Measurements from ENCODE around the gene TMEM52B.
A peak's percentile ranks its signal among the peaks of the same experiment; 100 is the strongest.

TMEM52B gene

GRCh38 chr12:10234562-10234961 lies 55.7 kb downstream of the TMEM52B start:
- H3K9me3 ChIP-seq (ENCODE audit: control insufficient read depth, insufficient read depth, low read depth, low read length) = no peaks in the 10 kb centered on the region
- H3K27ac ChIP-seq (ENCODE audit: extremely low read depth, low read depth, low read length) = no peak overlapping the region
- no peaks in the 10 kb centered on the region for H3K4me1 ChIP-seq (ENCODE audit: control insufficient read depth, insufficient read depth, low read length)
- H3K36me3 ChIP-seq (ENCODE audit: control insufficient read depth in 2 of 2, insufficient read depth in 1 of 2, low read length in 2 of 2) = no peaks in the 10 kb centered on the region
- H3K4me3 ChIP-seq (ENCODE audit: low read depth, low read length) = no peak overlapping the region
- POLR2A ChIA-PET = no interaction called here
- CTCF ChIA-PET = interaction anchor here (0.5 to 3.7 kb wide), 2 partner anchors 327 to 881 kb away, joined by 3 to 29 read pairs; no protein-coding TSS in a partner anchor
- no peak for TF ChIP-seq TRIM28 (IDR thresholded peaks at IDR 0.05; ENCODE audit: borderline replicate concordance, low read length)
- peak; percentile 67 for TF ChIP-seq SETDB1 (IDR thresholded peaks at IDR 0.05; ENCODE audit: insufficient read length, low read length)
- peak; percentile 97 for TF ChIP-seq ZNF585B (tag by site-specific recombination; IDR thresholded peaks at IDR 0.05)

- CTCF ChIA-PET = interaction anchor here (0.5 to 3.7 kb wide), 41 partner anchors 9 to 964 kb away, joined by 3 to 29 read pairs (median 4); partner anchors contain the start of gene CLEC9A
- POLR2A ChIA-PET = interaction anchor here (1.5 kb wide), 2 partner anchors 12 to 21 kb away, joined by 3 to 6 read pairs; no protein-coding TSS in a partner anchor
- no peaks in the 10 kb centered on the region for H3K4me1 ChIP-seq (ENCODE audit: control insufficient read depth, insufficient read depth, low read length)
- no peak for TF ChIP-seq ZNF404 (tag by site-specific recombination; IDR thresholded peaks at IDR 0.05)
- no peak for TF ChIP-seq ZNF558 (tag by site-specific recombination; IDR thresholded peaks at IDR 0.05)
- no peak for TF ChIP-seq ZNF514 (tag by site-specific recombination; IDR thresholded peaks at IDR 0.05)
- no peak for TF ChIP-seq ZNF362 (tag by site-specific recombination; IDR thresholded peaks at IDR 0.05)
- TF ChIP-seq ZNF501 (tag by site-specific recombination; IDR thresholded peaks at IDR 0.05) = no peak
- TF ChIP-seq CTCF (tag by site-specific recombination; IDR thresholded peaks at IDR 0.05) = peak; percentile 30; the same call in 1 of the 2 replicates
- TF ChIP-seq ZNF660 (tag by site-specific recombination; IDR thresholded peaks at IDR 0.05) = 0 out of 2 replicates have a peak, but pooled peaks have one; percentile 57
- TF ChIP-seq ZNF639 (tag by site-specific recombination; IDR thresholded peaks at IDR 0.05) = no peak
- no peak for TF ChIP-seq ZNF692 (tag by site-specific recombination; IDR thresholded peaks at IDR 0.05)
- TF ChIP-seq ZNF571 (tag by site-specific recombination; IDR thresholded peaks at IDR 0.05) = no peak
- TF ChIP-seq ZNF654 (tag by site-specific recombination; IDR thresholded peaks at IDR 0.05; ENCODE audit: low read depth) = peak; percentile 74
- TF ChIP-seq ZNF510 (tag by site-specific recombination; IDR thresholded peaks at IDR 0.05; ENCODE audit: insufficient replicate concordance) = peak; percentile 15
- no peak for TF ChIP-seq ZNF580 (tag by site-specific recombination; IDR thresholded peaks at IDR 0.05)
- TF ChIP-seq ZNF624 (tag by site-specific recombination; IDR thresholded peaks at IDR 0.05) = no peak
- no peak for TF ChIP-seq AEBP2 (tag by site-specific recombination; IDR thresholded peaks at IDR 0.05; ENCODE audit: borderline replicate concordance)
- no peaks in the 10 kb centered on the region for H3K36me3 ChIP-seq (ENCODE audit: control insufficient read depth in 2 of 2, insufficient read depth in 1 of 2, low read length in 2 of 2)
- H3K9me3 ChIP-seq (ENCODE audit: control insufficient read depth, insufficient read depth, low read depth, low read length) = no peaks in the 10 kb centered on the region
- H3K4me3 ChIP-seq (ENCODE audit: low read depth, low read length) = no peak overlapping the region
- no peak overlapping the region for H3K27ac ChIP-seq (ENCODE audit: extremely low read depth, low read depth, low read length)
Observed at GRCh38 chr12:10235761-10236631, 57.2 kb downstream of the TMEM52B start.

Data from HEK293 (cell line).